OCI-LY3 (cell line): ENCODE measurements around the gene WASF2.

Source experiments
- H2AFZ ChIP-seq: fragments of 200-600, 300-600 bp; shearing (Covaris generic); 2 replicates; pipeline ENCODE4 v1.6.0; 2014; ENCODE audit warnings: antibody characterized with exemption, low read depth, low read length
- H3K27ac ChIP-seq: fragments of 200-600, 300-600 bp; sonication (generic); 2 replicates; pipeline ENCODE4 v1.5.1; 2014; ENCODE audit warnings: mild to moderate bottlenecking, low read length, moderate library complexity, mixed read lengths
- H3K27me3 ChIP-seq: fragments of 200-600, 300-600 bp; sonication (generic); 2 replicates; pipeline ENCODE4 v1.6.1; 2014; ENCODE audit warnings: low read depth, low read length, mixed read lengths
- H3K36me3 ChIP-seq: fragments of 200-600, 300-600 bp; sonication (generic); replicated peaks from 2 replicates; pipeline ENCODE3; 2014; ENCODE audit warnings: low read depth, low read length, mixed read lengths
- H3K4me1 ChIP-seq: fragments of 300-600, 200-600 bp; sonication (generic); 2 replicates; pipeline ENCODE4 v1.6.1; 2014; ENCODE audit warnings: low read length, mixed read lengths
- H3K4me2 ChIP-seq: fragments of 200-600, 300-600 bp; sonication (generic); 2 replicates; pipeline ENCODE4 v1.6.1; 2014; ENCODE audit warnings: low read length, mixed read lengths
- H3K4me3 ChIP-seq: fragments of 300-600, 200-600 bp; sonication (generic); 2 replicates; pipeline ENCODE4 v1.5.1; 2014; ENCODE audit warnings: antibody characterized with exemption, mild to moderate bottlenecking, low read length, moderate library complexity
- H3K79me2 ChIP-seq: fragments of 300-600, 200-600 bp; shearing (Covaris generic); 2 replicates; pipeline ENCODE4 v1.6.1; 2014; ENCODE audit warnings: mild to moderate bottlenecking, low read length, mixed read lengths
- H3K9ac ChIP-seq: fragments of 300-600, 200-600 bp; shearing (Covaris generic); 2 replicates; pipeline ENCODE4 v1.6.0; 2014; ENCODE audit warnings: mild to moderate bottlenecking, low read length, moderate library complexity
- H3K9me3 ChIP-seq: fragments of 200-600, 300-600 bp; shearing (Covaris generic); 2 replicates; pipeline ENCODE4 v1.6.1; 2014; ENCODE audit warnings: low read length, mixed read lengths; ENCODE audit not compliant: insufficient read depth
- H4K20me1 ChIP-seq: fragments of 200-600, 300-600 bp; sonication (generic); 2 replicates; pipeline ENCODE4 v1.6.1; 2016; ENCODE audit warnings: low read length, mixed read lengths; ENCODE audit not compliant: insufficient read depth
- CTCF ChIP-seq: fragments of 200-600, 300-600 bp; sonication (generic); IDR thresholded peaks from 2 replicates; pipeline ENCODE4 v1.5.1; 2014; ENCODE audit warnings: antibody characterized with exemption, low read length, low read depth
- EZH2phosphoT487 ChIP-seq: fragments of 200-600 bp; shearing (Covaris generic); IDR thresholded peaks from 2 replicates; pipeline ENCODE4 v1.6.1; 2018; ENCODE audit warnings: antibody characterized with exemption, mixed run types, low read depth

Gene WASF2

GRCh38 chr1:27520651-27521050, 30.7 kb upstream of the WASF2 start:
- Histone ChIP-seq H3K27me3 (no peaks in the 10 kb centered on the region), H4K20me1 (no peaks in the 10 kb centered on the region), H3K79me2 (no peaks in the 10 kb centered on the region), H3K4me3 (no peak overlapping the region), H3K27ac (no peak overlapping the region), H3K9me3 (no peaks in the 10 kb centered on the region), H3K9ac (no peak overlapping the region), H3K4me2 (no peak overlapping the region), H2AFZ (no peak overlapping the region), H3K36me3 (no peaks in the 10 kb centered on the region), H3K4me1 (peaks cover 4% of the 10 kb centered on the region)
- TF ChIP-seq EZH2phosphoT487 = no peak
- no peak for TF ChIP-seq CTCF

- TF ChIP-seq EZH2phosphoT487 = no peak
- no peaks in the 10 kb centered on the region for H3K9me3 ChIP-seq
- H3K9ac ChIP-seq = no peak overlapping the region
- no peak overlapping the region for H2AFZ ChIP-seq
- H3K4me3 ChIP-seq = no peak overlapping the region
- no peaks in the 10 kb centered on the region for H4K20me1 ChIP-seq
- H3K27ac ChIP-seq = no peak overlapping the region
- H3K79me2 ChIP-seq = no peaks in the 10 kb centered on the region
- no peaks in the 10 kb centered on the region for H3K4me1 ChIP-seq
- no peaks in the 10 kb centered on the region for H3K27me3 ChIP-seq
- no peaks in the 10 kb centered on the region for H3K36me3 ChIP-seq
- no peak overlapping the region for H3K4me2 ChIP-seq
These were observed 29.6 kb upstream of the WASF2 start for GRCh38 chr1:27519331-27520258.

- Histone ChIP-seq H3K79me2 (no peaks in the 10 kb centered on the region), H3K36me3 (no peaks in the 10 kb centered on the region), H3K9ac (no peak overlapping the region), H2AFZ (no peak overlapping the region), H3K4me3 (no peak overlapping the region), H3K9me3 (no peaks in the 10 kb centered on the region), H3K4me2 (no peak overlapping the region), H3K4me1 (no peaks in the 10 kb centered on the region), H3K27me3 (no peaks in the 10 kb centered on the region), H4K20me1 (no peaks in the 10 kb centered on the region), H3K27ac (no peak overlapping the region)
- TF ChIP-seq EZH2phosphoT487 = no peak
- no peak for TF ChIP-seq CTCF
These were observed 28.8 kb upstream of the WASF2 start for GRCh38 chr1:27518808-27519207.

GRCh38 chr1:27517907-27518718, 28.1 kb upstream of the WASF2 start:
- Histone ChIP-seq H3K27me3 (no peaks in the 10 kb centered on the region), H3K4me2 (no peak overlapping the region), H2AFZ (no peak overlapping the region), H4K20me1 (no peaks in the 10 kb centered on the region), H3K4me1 (peaks cover 3% of the 10 kb centered on the region; the same call in 1 of the 2 replicates), H3K9ac (no peak overlapping the region), H3K36me3 (no peaks in the 10 kb centered on the region), H3K9me3 (no peaks in the 10 kb centered on the region), H3K4me3 (no peak overlapping the region), H3K79me2 (no peaks in the 10 kb centered on the region), H3K27ac (no peak overlapping the region)
- no peak for TF ChIP-seq CTCF
- no peak for TF ChIP-seq EZH2phosphoT487
